Glutamatergic neuron (in vitro differentiated cells): ENCODE measurements around the gene STIMATE. TPM values are rescaled to one million over a fixed set of nuclear protein-coding genes. Genes with fewer than 3 reads are reported as not detected.

Experiments used
- DNase-seq: peaks from one replicate; pipeline ENCODE4 v3.0.0; 2022
- H3K27ac Mint-ChIP-seq: one replicate; pipeline ENCODE4 v1.8.0; 2020; ENCODE audit warnings: mild to moderate bottlenecking, mixed read lengths, inconsistent platforms; ENCODE audit not compliant: unreplicated experiment
- H3K27me3 Mint-ChIP-seq: one replicate; pipeline ENCODE4 v1.8.0; 2020; ENCODE audit warnings: mild to moderate bottlenecking, moderate library complexity, mixed read lengths, inconsistent platforms; ENCODE audit not compliant: unreplicated experiment
- H3K36me3 Mint-ChIP-seq: one replicate; pipeline ENCODE4 v1.8.0; 2020; ENCODE audit warnings: mild to moderate bottlenecking, mixed read lengths, inconsistent platforms; ENCODE audit not compliant: unreplicated experiment
- H3K4me1 Mint-ChIP-seq: one replicate; pipeline ENCODE4 v1.8.0; 2020; ENCODE audit warnings: mild to moderate bottlenecking, low read depth, mixed read lengths, inconsistent platforms; ENCODE audit not compliant: unreplicated experiment
- H3K4me3 Mint-ChIP-seq: one replicate; pipeline ENCODE4 v1.8.0; 2020; ENCODE audit warnings: mild to moderate bottlenecking, mixed read lengths, inconsistent platforms; ENCODE audit not compliant: unreplicated experiment
- H3K9me3 Mint-ChIP-seq: one replicate; pipeline ENCODE4 v1.8.0; 2020; ENCODE audit warnings: mild to moderate bottlenecking, moderate library complexity, mixed read lengths, inconsistent platforms; ENCODE audit not compliant: unreplicated experiment
- total RNA-seq: library from RNA; stranded (reverse); fragmentation: NEBNext Ultra II Directional; extraction: Animal tissue kit (Norgen Biotek cat#: 25700); gene quantifications from one replicate; pipeline ENCODE4 v1.2.1, GENCODE V29; 2021; ENCODE audit not compliant: unreplicated experiment
- TF ChIP-seq, protein P1 (sequence below): fragments of 200-600 bp; sonication (generic); IDR thresholded peaks from one replicate; pipeline ENCODE4 v1.5.0; 2021; ENCODE audit not compliant: partially characterized antibody, unreplicated experiment

Gene STIMATE
- total RNA-seq, 1 donor from 2014 or later: 23.0 TPM

DNA sequence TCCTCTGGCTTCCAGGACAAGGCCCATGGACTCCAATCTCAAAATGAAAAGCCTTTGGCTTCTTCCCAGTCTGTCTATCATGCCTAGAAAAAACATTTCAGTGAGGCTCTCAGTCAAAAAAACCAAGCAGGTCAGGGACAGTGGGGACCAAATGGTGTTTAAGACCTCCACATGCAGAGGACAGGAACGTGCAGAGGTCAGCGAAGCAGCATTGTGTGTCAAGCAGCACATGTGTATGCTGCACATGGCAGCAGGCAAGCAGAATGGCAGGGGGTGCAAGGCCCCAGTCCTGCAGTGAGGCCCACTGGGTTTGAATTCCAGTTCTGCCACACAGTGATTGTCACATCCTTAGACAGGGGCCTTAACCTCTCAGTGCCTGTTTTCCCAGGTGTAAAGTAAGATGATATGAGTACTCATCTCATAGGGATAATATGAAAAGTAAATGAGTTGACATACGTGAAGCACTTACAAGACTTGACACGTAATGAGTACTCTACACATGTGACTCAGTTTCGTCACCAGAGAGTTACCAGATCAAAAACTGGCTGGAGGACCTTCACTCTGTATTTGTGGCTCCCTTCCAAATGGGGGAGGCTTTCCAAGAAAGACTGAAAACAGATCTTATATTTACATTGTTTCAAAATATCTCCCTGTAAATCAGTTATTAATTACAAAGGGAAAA lies 11.2 kb downstream of the STIMATE start:
- Mint-ChIP-seq H3K4me3 (no peak overlapping the region), H3K9me3 (no peaks in the 10 kb centered on the region), H3K4me1 (no peaks in the 10 kb centered on the region), H3K27ac (no peak overlapping the region), H3K27me3 (peaks cover 2% of the 10 kb centered on the region), H3K36me3 (peaks cover 14% of the 10 kb centered on the region)
- no peak for DNase-seq
- TF ChIP-seq, protein P1, sequence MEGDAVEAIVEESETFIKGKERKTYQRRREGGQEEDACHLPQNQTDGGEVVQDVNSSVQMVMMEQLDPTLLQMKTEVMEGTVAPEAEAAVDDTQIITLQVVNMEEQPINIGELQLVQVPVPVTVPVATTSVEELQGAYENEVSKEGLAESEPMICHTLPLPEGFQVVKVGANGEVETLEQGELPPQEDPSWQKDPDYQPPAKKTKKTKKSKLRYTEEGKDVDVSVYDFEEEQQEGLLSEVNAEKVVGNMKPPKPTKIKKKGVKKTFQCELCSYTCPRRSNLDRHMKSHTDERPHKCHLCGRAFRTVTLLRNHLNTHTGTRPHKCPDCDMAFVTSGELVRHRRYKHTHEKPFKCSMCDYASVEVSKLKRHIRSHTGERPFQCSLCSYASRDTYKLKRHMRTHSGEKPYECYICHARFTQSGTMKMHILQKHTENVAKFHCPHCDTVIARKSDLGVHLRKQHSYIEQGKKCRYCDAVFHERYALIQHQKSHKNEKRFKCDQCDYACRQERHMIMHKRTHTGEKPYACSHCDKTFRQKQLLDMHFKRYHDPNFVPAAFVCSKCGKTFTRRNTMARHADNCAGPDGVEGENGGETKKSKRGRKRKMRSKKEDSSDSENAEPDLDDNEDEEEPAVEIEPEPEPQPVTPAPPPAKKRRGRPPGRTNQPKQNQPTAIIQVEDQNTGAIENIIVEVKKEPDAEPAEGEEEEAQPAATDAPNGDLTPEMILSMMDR: no peak

DNA sequence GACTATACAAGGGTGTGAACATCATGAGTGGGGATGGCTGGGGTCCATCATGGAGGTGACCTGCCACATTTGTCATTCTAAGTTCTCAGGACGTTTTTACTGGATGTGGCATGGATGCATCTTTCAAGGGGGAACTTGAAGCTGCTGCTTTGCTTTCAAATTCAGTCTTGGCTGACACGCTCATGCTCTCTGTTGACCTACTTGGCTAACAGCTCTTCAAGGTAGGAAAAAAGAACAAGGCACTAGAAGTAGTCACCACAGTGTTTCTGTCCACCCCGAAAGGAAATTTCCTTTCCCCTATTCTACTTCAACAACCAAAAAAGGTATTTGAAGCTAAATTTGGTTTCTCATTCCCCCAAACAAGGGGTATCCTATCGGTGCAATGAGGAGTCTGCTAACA lies 15.0 kb downstream of the STIMATE start:
- Mint-ChIP-seq H3K27me3 (no peaks in the 10 kb centered on the region), H3K36me3 (peaks cover 14% of the 10 kb centered on the region), H3K4me1 (no peaks in the 10 kb centered on the region), H3K27ac (no peak overlapping the region), H3K9me3 (peaks cover 1% of the 10 kb centered on the region), H3K4me3 (no peak overlapping the region)
- TF ChIP-seq, protein P1: no peak
- no peak for DNase-seq

GRCh38 chr3:52881871-52882270 lies 15.5 kb downstream of the STIMATE start:
- Mint-ChIP-seq H3K36me3 (peaks cover 14% of the 10 kb centered on the region), H3K4me3 (no peak overlapping the region), H3K4me1 (no peaks in the 10 kb centered on the region), H3K27me3 (no peaks in the 10 kb centered on the region), H3K9me3 (peaks cover 1% of the 10 kb centered on the region), H3K27ac (no peak overlapping the region)
- no peak for DNase-seq
- TF ChIP-seq, protein P1: no peak

GRCh38 chr3:52880474-52880873 lies 16.9 kb downstream of the STIMATE start:
- Mint-ChIP-seq H3K36me3 (peaks cover 10% of the 10 kb centered on the region), H3K4me3 (no peak overlapping the region), H3K4me1 (no peaks in the 10 kb centered on the region), H3K27ac (no peak overlapping the region), H3K27me3 (no peaks in the 10 kb centered on the region), H3K9me3 (peaks cover 1% of the 10 kb centered on the region)
- TF ChIP-seq, protein P1: no peak
- no peak for DNase-seq

- Mint-ChIP-seq H3K4me3 (no peak overlapping the region), H3K9me3 (peaks cover 1% of the 10 kb centered on the region), H3K27ac (no peak overlapping the region), H3K36me3 (peaks cover 6% of the 10 kb centered on the region), H3K27me3 (no peaks in the 10 kb centered on the region), H3K4me1 (no peaks in the 10 kb centered on the region)
- DNase-seq: no peak
- TF ChIP-seq, protein P1: no peak
These were observed 17.3 kb downstream of the STIMATE start for GRCh38 chr3:52880047-52880446.
